AML-193 (cell line): ENCODE data around the gene CHMP5.
"Not testable (repeated sequence)": the region's sequence is repeated elsewhere in the genome, so short reads cannot be mapped to it uniquely, and the experiment has no call there.

ENCODE experiments used
- DNase-seq, 2 experiments: peaks; one replicate each; lab custom pipeline; 2025; lab: John Stamatoyannopoulos, UW

CHMP5 gene

DNA sequence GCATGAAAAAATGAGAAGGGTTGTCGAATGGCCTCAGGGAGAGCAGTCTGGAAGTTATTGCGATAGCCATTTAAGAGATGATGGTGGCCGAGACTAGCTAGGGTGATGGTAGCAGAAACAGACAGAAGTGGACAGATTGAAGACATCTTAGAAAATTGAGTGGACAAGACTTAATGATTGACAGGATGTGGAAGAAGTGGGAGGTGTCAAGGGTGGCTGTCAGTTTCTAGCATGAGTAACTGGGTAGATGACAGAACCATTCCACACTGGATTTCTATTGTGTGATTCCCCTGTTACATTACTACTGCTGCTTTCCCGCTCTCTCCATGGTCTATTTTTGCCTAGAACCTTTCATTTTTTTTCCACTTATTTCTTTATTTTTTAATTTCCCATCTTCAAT is 12.6 kb downstream of the CHMP5 start:
- DNase-seq = no peak

DNA sequence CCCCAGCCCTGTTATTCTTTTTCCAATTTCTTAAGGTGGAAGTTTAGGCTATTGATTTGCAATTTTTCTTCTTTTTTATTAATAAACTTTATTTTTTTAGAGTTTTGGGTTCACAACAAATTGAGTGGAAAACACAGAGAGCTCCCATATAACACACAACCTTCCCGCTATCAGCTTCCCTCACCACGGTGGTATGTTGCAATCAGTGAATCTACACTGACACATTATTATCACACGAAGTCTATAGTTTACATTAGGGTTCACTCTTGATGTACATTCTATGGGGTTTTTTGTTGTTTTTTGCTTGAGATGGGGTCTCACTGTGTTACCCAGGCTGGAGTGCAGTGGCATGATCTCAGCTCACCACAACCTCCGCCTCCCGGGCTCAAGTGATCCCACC is 20.7 kb downstream of the CHMP5 start:
- no peak for DNase-seq

DNA sequence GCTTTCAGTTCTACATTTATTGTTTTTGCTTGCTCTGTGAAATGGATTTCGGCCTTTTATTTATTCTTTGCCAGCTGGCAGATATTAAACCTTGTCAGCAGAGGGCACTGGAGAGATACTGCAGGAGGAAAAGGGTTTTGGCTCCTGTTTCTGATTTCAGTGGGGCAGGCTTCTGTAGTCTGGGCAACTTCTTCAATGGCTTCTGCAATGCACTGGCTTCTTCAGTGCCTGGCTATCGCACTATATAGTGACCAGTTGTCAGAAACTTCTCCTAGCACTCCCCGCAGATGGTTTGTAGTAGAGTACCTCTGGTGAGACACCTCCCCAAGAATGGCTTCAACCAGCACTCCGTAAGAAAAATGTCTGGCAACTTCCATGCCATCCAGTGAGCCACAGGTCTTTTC is 22.2 kb downstream of the CHMP5 start:
- DNase-seq = peak; percentile 75 to 78

DNA sequence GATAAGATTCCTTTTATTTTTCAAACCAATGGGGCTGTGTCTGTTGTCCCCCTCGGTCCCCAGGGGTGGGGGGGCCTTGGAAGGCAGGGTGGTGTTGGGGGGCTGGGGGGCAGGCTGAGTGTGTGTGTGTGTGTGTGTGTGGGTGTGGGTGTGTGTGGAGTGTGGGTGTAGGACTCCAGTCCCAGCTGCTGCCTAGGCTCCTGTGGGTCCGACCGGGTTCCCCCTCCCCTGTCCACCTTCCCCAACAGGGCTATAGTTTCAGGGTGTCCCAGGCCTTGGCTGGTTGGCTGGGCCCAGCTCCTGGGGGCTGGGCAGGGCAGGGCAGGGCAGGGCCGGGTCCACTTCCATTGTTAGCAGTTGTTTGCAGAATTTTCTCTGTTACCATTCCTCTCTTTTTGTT is 23.4 kb downstream of the CHMP5 start:
- DNase-seq = no peak

DNA sequence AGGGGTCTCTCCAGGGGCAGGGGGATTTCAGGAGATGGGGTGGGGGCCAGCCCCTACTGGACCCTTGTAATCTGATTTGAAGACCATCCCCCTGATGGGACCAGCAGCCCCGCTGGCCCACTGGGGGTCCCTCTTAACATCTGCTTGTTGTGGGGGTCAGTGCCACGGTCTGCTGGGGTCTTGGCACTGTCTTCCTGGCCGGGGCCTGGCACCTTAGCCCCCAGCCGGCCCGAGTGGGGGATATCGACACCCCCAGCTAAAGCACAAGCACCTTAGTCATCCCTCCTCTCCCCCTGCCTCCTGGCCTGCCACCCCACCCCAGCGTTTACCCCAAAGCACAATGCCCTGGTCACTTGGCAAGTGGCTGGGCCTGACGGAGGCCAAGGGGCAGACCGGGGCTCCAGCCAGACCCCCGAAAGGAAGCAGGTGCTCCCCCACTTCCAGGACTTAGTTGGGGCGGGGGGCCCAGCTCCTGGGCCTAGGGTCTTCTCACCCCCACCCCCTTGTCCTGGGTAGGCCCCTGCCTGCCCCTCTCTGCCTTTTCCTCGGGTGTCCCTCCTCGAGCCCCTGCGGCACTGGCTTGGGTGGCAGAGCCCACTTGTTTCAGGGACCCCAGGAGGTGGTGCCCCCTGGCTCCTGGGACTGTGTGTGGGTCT is 24.1 kb downstream of the CHMP5 start:
- DNase-seq = no peak

DNA sequence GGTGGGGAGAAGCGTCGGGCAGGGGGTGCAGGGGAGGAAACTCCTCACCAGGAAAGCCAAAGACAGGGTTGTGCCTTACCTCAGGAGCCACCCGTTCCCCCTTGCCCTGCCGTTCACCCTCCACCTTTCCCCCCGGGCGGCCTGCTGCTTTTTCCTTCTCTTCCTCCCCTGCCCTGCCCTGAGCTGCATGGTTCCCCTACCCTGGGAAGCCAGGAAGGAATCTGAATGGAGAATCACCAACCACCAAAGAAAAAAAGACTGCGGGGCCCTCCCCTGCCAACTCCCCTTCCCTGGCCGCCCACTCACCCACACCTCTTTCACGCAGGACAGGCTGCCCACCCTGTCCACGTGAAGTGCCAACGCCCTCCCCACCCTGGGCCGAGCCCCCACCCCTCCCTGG is 24.6 kb downstream of the CHMP5 start:
- no peak for DNase-seq

DNA sequence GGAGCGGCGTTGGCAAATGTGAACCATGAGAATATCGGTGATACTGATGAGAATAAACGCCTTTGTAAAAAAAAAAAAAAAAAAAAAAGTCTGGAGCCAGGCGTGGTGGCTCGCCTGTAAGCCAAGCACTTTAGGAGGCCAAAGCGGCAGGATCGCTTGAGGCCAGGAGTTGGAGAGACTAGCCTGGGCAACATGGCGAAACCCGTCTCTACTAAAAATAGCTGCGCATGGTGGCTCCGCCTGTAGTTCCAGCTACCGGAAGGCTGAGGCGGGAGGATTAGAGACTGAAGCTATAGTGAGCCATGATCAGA is 25.0 kb downstream of the CHMP5 start:
- DNase-seq = no peak

DNA sequence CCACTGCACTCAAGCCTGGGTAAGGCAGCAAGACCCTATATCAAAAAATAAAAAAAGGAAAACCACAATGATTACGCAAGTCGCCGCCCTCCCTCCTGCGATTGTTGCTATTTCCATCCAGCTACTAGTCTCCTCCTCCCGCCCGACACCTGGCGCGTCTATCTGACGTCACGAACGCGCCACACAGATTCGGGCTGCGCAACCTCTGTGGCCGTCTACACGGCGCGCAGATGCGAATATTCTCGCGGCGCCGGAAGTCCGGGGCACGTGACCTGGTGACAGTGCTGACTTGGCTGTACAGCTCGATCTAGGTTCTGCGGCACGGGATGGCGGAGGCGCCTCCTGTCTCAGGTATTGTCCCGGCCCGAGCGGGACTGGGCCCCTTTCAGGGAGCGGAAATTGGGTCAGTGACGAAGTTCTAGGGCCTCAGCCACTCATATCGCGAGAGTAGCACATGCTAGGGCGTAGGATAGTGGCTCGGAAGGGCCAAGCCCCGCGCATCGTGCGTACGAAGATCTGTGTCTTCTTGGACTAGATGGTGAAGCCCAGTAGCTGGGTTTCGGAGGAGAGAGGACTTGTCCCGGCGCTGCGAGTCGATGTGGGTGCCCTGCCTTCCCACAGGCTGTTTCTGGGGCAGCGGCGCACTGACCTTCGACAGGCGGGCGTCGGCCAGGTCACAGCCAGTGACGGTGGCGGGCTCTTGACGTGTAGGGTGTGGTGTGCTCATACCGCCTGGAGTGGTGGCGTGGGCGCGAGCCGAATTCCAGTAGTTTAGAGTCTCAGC is 25.6 kb downstream of the CHMP5 start, which contains the start of gene NFX1:
Gene NFX1, plus strand, starts transcription at position 270 of the 784 bp plus-strand sequence. Its CDS starts 57 bp downstream, at position 327.
- peak; percentile 94 to 95 for DNase-seq

DNA sequence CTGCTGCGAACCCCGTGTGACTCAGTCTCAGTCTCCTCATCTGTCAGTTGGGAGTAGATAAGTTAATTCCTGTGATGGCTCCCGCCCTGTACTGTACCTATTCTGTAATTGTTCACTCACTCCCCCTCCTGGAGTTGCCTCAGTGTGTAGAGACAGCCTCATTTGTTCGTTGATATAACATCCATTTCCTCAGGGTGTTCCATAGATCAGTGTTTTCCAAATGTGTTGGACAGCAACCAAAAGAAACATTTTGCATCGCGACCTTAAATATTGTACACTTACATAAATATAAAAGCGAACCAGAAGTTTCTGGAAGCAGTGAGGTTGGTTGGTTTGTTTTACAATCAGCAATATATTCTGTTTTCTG is 26.2 kb downstream of the CHMP5 start:
- no peak for DNase-seq

DNA sequence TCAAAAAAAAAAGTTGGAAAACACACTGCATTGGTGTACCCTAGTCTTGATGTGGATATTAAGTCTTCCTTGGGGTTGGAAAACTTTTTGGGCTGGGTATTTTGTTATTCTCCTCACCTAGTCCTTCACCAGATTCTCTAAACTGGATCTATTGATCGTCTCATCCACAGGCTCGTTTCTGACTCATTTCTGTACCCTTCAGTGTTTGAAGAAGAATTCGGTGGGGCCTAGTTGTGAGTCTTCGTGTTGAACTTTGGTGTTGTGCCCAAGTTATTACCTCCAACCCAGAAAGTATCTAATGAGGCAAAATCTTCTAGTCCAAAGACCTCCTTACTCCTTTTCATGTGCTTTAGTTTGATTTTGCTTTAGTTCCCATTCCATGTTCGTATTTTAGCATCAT is 27.1 kb downstream of the CHMP5 start:
- no peak for DNase-seq

DNA sequence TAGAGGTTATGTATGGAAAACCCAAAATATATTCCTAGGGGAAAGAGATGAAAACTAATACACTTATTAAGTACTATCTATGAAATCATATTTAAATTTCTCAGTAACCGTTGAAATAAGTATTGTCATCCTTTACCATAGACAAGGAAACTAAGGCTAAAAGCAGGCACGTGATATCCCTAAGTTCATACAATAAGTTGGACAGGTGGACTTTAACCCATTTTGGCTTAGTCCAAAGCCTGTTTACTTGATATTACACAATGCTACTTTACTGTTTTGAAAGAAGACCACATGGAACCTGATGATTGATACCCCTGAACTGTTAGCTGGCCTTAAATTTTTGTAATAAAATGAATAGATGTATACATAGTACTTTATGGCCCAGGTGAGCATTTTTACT is 28.9 kb downstream of the CHMP5 start:
- no peak for DNase-seq

DNA sequence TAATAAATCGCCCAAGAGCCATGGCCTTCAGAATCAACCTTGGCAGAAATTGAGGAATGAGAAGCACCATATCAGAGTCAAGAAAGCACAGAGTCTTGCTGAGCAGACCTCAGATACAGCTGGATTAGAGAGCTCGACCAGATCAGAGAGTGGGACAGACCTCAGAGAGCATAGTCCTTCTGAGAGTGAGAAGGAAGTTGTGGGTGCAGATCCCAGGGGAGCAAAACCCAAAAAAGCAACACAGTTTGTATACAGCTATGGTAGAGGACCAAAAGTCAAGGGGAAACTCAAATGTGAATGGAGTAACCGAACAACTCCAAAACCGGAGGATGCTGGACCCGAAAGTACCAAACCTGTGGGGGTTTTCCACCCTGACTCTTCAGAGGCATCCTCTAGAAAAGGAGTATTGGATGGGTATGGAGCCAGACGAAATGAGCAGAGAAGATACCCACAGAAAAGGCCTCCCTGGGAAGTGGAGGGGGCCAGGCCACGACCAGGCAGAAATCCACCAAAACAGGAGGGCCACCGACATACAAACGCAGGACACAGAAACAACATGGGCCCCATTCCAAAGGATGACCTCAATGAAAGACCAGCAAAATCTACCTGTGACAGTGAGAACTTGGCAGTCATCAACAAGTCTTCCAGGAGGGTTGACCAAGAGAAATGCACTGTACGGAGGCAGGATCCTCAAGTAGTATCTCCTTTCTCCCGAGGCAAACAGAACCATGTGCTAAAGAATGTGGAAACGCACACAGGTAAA is 30.0 kb downstream of the CHMP5 start:
- no peak for DNase-seq

DNA sequence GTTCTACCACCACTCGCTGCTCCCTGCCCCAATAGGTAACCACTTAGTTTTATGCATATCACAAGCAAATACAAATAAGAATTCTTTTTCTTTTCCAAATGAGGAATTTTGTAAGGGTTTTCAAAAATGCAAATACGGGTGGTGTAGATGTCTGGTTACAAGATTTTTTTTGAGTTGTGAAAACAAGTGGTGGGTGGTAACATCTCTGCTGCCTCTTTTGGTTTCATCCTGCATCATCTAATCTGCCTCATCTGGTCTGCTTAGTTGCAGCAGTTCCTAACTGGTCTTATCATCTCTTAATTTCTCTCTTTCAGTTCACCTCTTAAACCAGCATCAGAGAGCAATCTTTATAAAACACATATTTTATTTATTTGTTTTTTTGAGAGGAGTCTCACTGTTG is 30.7 kb downstream of the CHMP5 start:
- no peak for DNase-seq

DNA sequence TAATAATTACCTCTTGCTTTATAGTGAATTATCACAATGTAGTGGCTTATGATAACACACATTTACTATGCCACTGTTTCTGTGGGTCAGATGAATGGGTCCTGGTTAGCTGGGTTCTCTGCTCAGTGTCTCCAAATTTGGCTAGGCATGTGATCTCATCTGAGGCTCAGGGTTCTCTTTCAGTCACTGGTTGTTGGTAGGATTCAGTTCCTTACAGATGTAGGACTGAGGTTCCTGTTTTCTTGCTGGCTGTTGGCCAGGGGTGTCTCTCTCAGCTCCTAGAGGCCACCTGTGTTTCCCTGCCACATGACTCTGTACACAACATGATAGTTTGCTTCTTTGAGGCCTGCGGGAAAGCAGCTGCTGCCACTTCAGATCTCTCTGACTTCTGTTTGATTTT is 32.6 kb downstream of the CHMP5 start:
- peak; percentile 78 to 84 for DNase-seq

DNA sequence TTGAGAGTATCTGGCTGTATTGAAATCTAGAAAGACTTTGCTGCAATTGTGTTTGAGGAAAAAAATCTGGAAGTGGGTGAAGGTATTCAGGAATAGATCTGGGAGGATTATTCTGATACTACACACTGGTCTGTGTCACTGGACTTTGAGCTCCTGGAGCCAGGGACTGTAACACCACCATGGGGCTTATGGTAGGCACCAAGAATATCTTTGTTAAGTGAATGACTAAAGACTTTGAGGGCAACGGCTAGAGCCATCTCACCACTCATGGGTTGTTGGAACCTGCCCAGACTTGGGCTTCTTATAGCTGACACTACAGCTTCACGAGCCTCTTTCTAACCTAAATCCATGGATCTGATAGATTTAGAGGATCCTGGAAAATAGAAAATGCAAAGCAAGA is 35.7 kb downstream of the CHMP5 start:
- DNase-seq = no peak

DNA sequence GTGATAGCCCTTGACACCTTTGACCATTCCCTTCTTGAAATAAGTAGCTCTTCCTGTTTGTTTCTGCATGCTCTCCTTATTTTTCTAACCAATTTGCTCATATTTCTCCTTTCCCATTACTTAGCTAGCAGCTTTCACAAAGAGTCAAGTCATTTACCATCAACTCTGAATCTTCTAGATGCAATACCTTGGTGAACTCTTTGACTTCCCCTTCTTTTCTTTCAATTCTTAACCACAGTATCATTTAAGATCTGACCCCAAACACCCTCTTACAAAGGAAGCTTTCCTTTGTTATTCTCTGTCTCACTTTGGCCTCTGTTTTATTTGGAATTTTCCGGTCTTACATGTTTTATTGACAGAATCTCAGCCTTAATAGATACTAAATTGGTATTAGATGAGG is 39.5 kb downstream of the CHMP5 start:
- DNase-seq = no peak

DNA sequence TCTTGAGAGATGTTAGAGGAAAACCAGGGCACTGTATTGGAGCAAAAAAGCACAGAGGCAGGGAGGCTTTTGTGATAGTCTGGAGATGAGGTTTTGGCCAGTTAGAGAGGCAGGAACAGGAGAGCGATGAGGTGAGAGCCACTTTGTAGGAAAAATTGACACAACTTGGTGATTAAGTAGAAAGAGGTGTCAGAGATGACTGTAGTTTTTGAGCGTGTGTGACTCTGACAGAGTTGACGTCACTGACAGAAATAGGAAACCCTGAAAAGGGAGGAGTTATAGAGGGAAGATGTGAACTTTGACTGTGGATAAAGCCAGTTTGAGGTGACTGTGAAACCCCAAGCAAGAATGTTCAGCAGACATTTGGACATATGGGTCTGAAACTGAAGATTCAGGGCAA is 41.2 kb downstream of the CHMP5 start:
- DNase-seq = no peak

DNA sequence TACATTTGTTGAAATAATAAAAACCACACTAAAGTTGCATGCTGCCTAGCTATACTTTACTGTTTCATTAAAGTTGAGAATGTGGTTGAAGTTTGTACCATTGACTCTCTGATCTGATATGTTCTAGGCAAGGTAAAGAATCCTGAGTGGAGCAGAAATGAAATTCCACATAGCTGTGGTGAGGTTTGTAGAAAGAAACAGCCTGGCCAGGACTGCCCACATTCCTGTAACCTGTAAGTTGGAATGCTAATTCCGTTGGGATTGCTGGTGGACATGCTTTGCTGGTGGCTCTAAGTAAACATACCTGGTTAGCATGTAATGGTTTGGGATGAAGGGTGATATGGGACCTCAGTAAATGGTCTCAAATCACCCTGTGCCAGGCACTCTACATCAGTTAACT is 42.2 kb downstream of the CHMP5 start:
- no peak for DNase-seq

DNA sequence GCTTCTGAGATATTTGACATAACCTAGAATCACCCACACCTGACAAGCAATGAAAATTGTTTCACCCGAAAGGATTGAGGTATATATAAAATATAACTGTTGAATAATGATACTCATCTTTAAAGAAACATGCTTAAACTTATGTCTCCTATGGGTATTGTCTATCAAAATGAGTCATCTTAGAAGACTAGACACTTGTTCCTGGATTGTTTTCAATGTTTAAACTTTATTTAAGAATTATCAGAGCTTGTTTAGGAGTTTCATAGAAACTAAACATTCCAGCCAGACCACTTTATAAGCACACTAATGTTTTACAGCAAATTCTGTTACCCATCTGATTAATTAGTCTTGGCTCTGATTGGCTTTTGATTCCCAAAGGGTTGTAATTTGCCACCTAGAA is 45.1 kb downstream of the CHMP5 start:
- DNase-seq = no peak

DNA sequence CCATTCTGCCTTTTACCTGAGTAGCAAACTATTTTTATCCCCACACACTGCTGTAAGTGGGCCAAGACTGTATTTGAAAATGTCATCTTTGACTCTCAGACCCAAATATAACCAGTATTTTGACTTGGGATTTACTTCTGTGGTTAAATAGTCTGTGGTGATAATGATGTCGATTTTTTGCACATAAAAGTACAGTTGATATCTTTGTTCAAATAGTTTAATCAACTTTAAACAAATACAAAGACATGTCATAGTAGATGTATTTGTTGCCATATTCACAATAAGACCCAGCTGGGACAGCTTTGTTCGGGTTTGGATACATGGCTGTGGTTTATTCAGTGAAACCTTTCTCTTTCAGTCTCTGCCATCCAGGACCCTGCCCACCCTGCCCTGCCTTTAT is 45.9 kb downstream of the CHMP5 start:
- no peak for DNase-seq

DNA sequence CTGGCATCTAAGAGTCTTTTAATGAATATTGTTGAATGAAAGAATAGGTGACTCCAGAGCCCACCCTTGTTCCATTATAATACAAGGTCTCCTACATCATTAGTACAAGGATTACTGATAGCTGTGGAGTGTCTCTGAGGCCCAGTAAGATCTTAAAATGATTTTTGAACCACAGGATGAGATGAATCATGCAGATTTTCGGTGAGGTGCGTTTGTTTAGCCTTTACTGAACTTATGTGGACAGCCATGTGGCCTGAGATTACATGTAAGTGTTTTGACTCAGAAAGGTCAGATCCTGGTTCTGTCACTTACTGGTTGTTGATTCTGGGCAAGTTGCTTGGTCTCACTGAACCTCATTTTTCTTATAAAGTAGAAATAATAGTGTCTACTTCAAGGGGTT is 47.1 kb downstream of the CHMP5 start:
- DNase-seq = no peak

DNA sequence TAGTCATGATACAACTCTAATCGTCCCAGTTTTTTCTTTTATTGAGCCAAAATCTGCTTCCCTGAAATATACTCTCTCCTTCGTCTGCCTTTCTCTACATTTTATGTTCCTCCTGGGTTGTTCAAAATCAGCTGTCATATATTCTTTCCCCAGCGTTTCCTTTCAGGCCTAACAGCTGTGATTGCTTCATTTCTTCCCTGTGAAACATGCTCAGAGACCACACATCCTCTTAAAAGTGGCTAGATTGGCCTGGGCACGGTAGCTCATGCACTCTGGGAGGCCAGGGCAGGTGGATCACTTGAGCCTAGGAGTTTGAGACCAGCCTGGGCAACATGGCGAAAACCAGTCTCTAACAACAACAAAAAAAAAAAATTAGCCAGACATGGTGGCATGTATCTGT is 50.5 kb downstream of the CHMP5 start:
- DNase-seq = no peak

DNA sequence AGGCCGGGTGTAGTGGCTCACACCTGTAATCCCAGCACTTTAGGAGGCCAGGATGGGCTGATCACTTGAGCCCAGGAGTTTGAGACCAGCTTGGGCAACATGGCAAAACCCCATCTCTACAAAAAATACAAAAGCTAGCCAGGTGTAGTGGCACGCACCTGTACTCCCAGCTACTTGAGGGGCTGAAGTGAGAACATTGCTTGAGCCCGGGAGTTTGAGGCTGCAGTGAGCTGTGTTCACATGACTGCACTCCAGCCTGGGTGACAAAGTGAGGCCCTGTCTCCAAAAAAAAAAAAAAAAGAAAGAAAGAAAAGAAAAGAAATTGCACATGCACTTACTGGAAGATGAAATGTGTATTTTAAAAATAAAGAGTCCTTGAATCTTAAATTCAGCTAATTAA is 52.3 kb downstream of the CHMP5 start:
- DNase-seq = not testable (repeated sequence)
